MG63 (cell line): ENCODE data around the gene HIF3A. TPM values are rescaled to one million over a fixed set of nuclear protein-coding genes. Genes with fewer than 3 reads are reported as not detected.
"Not testable (repeated sequence)": the region's sequence is repeated elsewhere in the genome, so short reads cannot be mapped to it uniquely, and the experiment has no call there.

Experiments
- DNase-seq: peaks from one replicate; pipeline ENCODE4 v3.0.0-alpha.2; 2020
- H3K27me3 ChIP-seq: fragments of 250-450 bp; sonication (Bioruptor Pico); 2 replicates; pipeline ENCODE4 v1.5.1; 2020; ENCODE audit warnings: mild to moderate bottlenecking, moderate library complexity
- H3K36me3 ChIP-seq: fragments of 250-450 bp; sonication (Bioruptor Pico); 2 replicates; pipeline ENCODE4 v1.5.1; 2020; ENCODE audit warnings: mild to moderate bottlenecking, moderate library complexity
- H3K4me3 ChIP-seq: fragments of 250-450 bp; sonication (Bioruptor Pico); 2 replicates; pipeline ENCODE4 v1.5.1; 2020; ENCODE audit warnings: mild to moderate bottlenecking, moderate library complexity
- H3K9me3 ChIP-seq: fragments of 250-450 bp; sonication (Bioruptor Pico); 2 replicates; pipeline ENCODE4 v1.5.1; 2020; ENCODE audit warnings: mild to moderate bottlenecking, moderate library complexity
- total RNA-seq: library from RNA; depleted of rRNA; stranded (reverse); fragments of >200 nt; shearing (Covaris generic); gene quantifications from 2 replicates; pipeline ENCODE4 v1.2.3, GENCODE V29; 2014; ENCODE audit warnings: low replicate concordance

HIF3A gene
- total RNA-seq, 1 experiment from 2014 or later: not detected

DNA sequence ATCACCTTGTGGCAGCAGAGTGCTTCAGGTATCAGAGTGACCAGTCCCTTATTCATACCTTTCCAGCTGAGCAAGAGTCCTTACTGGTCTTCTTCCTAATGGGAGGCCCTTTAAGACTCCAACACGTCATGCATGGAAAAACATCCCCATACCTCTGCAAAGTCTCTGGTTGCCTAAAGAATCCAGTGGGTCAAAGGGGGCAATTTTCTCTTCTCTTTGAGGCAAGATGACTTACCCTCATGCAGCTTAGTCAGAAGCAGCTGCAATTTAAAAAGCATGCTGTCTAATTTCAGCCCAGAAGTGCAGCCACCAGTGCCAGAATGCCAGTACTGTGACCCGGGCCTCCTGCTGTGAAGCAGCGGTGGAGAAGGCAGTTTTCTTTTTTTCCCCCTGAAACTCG, 68.7 kb downstream of the HIF3A start:
- Histone ChIP-seq H3K4me3 (no peak overlapping the region), H3K9me3 (no peaks in the 10 kb centered on the region), H3K27me3 (no peaks in the 10 kb centered on the region), H3K36me3 (peaks cover 23% of the 10 kb centered on the region)
- no peak for DNase-seq

DNA sequence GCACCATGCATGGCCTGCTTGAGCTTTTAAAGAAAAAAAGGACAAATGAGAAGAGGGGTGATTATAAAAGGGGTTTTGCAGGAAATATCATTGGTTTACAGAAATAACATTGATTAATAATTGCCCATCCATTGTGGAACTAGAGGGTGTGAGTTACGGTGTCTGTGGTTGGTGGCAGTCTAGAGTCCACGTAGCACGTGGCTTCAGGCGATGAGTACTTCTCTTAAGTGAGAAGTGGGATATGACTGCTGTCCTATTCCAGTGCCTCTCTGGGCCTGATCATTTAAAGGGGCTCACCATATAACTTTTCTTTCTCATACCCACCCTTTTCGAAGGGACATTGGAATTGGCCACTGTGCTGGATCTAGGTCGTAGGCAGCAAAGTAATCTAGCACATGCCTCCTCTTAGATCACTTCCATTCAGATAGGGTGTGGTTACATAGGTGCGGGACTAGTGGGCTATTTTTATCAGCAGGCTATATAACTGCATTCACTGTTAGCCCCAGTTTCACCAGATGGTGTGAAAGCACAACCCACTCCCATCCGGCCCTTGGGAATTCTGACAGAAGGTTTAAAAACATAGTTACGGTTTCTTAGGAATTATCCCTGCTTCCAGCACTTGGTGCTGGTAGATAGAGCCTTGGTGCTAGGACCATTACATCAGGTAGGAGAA, 69.9 kb downstream of the HIF3A start:
- DNase-seq: no peak
- Histone ChIP-seq H3K36me3 (peaks cover 34% of the 10 kb centered on the region), H3K27me3 (no peaks in the 10 kb centered on the region), H3K4me3 (no peak overlapping the region), H3K9me3 (no peaks in the 10 kb centered on the region)

DNA sequence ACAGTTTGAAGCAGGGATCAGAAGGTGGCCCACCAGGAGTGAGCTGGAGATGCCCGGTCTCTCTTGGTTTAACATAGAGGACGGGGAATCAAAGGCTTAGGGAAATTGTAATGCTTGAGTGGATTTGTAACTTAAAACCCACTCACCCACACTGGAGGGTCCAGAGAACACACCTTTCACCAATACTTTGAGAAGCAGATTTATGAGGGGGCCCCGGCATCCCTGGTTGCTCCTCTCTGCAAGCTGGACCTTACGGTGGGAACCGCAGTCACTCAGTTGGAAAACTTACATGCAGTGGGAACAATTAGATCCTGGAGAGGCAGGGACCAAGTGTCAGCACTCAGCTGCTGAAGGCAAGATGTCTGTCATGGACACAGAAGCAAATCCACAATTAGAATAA, 70.6 kb downstream of the HIF3A start:
- Histone ChIP-seq H3K27me3 (no peaks in the 10 kb centered on the region), H3K36me3 (peaks cover 37% of the 10 kb centered on the region), H3K4me3 (no peak overlapping the region), H3K9me3 (no peaks in the 10 kb centered on the region)
- DNase-seq: no peak

DNA sequence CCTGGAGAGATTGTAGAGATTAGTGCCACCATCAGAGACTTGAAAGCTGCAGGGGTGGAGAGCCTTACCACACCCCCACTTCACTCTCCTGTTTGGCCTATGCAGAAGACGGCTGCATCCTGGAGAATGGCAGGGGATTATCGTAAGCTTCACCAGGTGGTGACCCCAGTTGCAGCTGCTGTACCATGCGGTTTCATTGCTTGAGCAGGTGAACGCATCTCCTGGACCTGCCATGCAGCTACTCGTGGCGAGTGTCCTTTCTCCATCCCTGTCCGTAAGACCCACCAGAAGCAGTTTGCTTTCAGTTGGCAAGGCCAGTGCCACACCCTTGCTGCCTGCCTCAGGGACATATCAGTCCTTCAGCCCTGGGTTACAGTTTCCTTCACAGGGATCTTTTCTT, 71.3 kb downstream of the HIF3A start:
- H3K36me3 ChIP-seq: peaks cover 40% of the 10 kb centered on the region

DNA sequence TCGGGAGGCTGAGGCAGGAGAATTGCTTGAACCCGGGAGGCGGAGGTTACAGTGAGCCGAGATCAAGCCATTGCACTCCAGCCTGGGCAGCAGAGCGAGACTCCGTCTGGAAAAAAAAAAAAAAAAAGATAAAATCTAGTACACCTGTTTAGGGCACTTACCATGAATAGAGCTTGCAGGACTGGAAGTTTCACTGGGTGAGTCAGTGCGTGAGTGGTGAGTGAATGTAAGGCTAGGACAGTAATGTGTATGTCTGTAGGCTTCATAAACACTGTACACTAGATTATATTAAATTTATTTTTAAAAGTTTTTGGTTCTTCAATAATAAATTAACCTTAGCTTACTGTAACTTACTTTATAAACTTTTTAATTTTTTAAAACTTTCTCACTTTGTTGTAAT, 73.0 kb downstream of the HIF3A start:
- H3K4me3 ChIP-seq: no peak overlapping the region
- no peak for DNase-seq
- H3K9me3 ChIP-seq: no peaks in the 10 kb centered on the region
- no peaks in the 10 kb centered on the region for H3K27me3 ChIP-seq
- H3K36me3 ChIP-seq: peaks cover 35% of the 10 kb centered on the region

More for the DNA sequence above, 71.3 kb downstream of the HIF3A start:
- Histone ChIP-seq H3K4me3 (no peak overlapping the region), H3K27me3 (no peaks in the 10 kb centered on the region), H3K9me3 (no peaks in the 10 kb centered on the region)
- DNase-seq: no peak

DNA sequence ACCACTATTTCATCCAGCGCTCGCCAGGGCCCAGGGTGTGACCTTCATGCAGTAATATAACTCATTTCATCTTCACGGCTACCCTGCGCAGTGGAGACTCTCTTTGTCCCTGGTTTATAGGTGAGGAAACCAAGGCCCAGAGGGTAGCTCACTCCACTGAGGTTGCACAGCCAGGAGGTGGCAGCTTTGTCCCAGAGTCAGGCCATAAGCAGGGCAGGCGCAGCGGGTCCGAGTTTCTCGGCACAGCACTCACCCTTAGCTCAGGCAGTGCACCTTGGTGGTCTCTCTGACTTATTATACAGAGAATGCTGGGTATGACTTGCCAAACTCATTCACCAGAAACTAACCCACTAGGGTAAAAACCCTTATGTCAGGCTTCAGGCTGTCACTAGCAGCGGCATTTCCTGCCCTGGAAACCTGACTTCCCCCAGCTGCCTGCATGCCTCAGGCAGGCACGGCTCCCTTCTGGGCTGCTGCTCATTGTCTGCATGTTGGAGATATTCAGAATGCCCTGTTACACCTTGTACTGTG, 74.6 kb downstream of the HIF3A start:
- no peaks in the 10 kb centered on the region for H3K9me3 ChIP-seq
- peaks cover 39% of the 10 kb centered on the region for H3K36me3 ChIP-seq
- no peaks in the 10 kb centered on the region for H3K27me3 ChIP-seq
- H3K4me3 ChIP-seq: no peak overlapping the region
- no peak for DNase-seq

DNA sequence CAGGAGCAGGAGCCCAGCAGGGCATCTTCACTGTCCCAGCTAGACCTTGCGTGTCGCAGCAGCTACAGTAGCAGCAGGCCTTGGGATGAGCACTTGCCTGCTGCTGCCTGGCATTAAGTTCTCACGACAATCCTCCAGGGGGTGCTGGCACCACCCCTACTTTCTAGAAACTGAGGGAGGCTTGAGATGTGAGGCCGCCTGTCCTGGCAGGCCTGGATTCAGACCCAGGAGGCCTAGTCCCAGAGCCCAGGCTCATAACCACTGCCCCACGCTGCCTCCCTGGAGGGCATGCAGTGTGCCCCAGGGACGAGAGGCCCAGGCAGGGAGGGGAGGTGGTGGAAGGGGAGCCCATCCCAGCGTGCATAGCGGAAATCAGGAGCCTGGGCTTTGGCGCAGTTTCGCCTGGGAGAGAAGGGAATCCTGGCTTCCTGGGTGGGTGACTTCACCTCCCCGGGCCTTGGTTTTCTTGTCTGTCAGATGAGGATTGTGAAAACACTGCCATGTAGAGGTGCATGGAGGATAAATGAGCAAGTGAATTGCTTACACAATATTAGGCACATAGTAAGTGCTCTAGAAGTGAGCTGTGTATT, 76.2 kb downstream of the HIF3A start:
- DNase-seq: peak; percentile 67
- Histone ChIP-seq H3K9me3 (no peaks in the 10 kb centered on the region), H3K36me3 (peaks cover 44% of the 10 kb centered on the region), H3K27me3 (no peaks in the 10 kb centered on the region), H3K4me3 (no peak overlapping the region)

DNA sequence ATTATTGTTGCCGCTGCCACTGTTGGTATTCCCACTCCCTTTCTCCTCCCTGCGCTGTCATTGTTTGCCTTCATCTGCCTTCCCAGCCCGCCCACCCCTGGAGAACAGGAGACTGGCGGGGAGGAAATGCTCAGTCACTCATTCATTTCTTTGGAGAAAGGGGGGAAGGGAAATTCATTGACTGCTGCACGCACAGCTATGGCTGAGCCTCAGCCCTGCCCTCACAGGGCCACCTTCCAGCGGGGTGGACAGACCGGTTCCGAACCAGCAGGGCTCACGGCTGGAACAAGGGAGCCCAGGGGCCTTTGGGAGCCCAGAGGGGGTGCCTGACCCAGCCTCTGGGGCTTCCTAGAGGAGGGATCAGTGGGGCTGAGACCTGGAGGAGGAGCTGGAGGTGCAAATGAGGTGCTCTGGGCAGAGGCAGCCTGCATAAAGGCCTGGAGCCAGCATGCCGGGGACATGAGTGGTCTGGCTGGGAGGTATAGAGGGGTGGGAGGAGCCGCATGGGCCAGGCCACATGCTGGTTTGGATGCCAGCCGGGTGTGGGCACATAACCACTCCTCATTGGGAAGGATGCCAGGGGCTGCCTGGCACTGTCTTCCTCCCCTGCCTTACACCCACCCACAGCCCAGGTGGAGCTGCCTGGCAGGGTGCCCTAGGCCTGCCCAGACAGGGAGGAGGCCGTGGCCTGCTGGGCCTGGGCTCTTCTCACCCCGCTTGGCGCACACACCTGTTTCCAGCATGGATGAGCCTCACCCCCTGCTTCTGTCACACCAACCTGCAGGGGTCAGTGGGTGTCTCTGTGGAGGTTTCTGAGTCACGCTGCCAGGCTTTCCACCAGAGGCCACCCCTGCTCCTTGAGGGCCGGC, 76.9 kb downstream of the HIF3A start:
- peaks cover 45% of the 10 kb centered on the region for H3K36me3 ChIP-seq
- H3K9me3 ChIP-seq: no peaks in the 10 kb centered on the region
- H3K27me3 ChIP-seq: no peaks in the 10 kb centered on the region
- H3K4me3 ChIP-seq: no peak overlapping the region
- peak; percentile 98 for DNase-seq

DNA sequence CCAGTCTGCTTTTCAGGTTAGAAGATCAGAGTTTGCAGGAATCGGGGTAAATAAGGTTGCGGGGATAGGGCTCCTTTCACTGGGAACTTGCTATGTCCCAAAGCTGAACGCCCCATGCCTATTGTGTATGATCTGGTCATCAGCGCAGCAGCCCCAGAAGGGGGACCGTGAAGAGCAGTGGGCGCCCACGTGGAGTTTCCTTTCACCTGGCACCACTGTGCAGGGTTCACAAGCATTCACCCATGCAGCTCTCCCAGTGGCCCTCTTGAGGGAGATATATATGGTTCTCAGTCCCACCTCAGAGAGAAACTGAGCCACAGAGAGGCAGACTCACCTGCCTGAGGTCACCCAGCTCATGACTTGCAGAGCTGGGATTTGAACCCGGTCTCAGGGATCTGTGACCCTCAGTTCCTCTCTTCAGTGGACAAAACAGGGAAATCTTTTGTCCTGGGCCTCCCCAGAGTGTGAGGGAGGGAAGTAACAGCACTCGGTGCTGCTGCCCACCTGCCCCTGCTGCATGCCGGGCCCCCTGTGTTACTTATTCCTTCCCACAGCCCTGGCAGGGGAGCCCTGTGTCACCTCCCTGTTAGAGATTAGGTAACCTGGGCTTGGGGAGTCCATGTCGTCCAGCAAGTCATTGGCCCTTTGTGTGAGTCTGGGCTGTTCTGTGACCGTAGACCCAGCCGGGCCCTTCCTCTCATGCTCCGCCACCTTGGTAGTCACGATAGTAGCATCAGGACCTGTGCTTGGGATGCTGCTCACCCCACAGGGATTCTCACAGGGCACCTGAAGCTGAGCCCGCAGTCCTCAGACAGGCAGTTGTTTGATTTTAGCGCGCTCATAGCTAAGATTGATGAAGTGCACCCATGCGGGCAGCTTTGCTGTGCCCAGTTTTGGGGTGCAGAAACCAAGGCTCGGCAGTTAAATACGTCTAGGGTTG, 78.0 kb downstream of the HIF3A start:
- Histone ChIP-seq H3K27me3 (no peaks in the 10 kb centered on the region), H3K36me3 (peaks cover 49% of the 10 kb centered on the region), H3K4me3 (no peak overlapping the region), H3K9me3 (peaks cover 4% of the 10 kb centered on the region)
- DNase-seq: no peak

DNA sequence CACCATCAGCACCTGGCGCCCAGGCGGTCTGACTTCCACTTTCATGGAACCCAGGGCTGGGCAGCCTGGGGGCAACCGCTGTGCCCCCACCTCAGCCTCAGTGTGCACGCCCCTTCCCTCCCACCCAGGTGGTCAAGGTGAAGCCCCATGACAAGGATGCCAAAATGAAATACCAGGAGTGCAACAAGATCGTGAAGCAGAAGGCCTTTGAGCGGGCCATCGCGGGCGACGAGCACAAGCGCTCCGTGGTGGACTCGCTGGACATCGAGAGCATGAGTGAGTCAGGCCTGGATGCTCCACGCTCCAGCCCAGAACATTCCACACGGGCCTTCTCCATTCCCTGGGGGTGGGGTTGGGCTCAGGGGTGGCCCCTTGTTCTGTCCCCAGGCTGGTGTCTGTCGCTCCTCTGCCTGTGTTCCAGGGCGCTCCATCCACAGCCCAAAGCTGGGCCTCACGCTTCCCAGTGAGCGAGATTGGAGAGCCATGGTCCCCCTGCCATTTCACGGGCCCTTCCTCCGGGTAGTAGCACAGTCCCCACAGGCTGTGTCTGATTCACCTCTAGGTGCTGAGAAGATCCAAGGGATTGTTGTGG, 78.7 kb downstream of the HIF3A start:
- not testable (repeated sequence) for H3K9me3 ChIP-seq, H3K27me3 ChIP-seq, H3K4me3 ChIP-seq, DNase-seq
- H3K36me3 ChIP-seq: peaks cover 51% of the 10 kb centered on the region

DNA sequence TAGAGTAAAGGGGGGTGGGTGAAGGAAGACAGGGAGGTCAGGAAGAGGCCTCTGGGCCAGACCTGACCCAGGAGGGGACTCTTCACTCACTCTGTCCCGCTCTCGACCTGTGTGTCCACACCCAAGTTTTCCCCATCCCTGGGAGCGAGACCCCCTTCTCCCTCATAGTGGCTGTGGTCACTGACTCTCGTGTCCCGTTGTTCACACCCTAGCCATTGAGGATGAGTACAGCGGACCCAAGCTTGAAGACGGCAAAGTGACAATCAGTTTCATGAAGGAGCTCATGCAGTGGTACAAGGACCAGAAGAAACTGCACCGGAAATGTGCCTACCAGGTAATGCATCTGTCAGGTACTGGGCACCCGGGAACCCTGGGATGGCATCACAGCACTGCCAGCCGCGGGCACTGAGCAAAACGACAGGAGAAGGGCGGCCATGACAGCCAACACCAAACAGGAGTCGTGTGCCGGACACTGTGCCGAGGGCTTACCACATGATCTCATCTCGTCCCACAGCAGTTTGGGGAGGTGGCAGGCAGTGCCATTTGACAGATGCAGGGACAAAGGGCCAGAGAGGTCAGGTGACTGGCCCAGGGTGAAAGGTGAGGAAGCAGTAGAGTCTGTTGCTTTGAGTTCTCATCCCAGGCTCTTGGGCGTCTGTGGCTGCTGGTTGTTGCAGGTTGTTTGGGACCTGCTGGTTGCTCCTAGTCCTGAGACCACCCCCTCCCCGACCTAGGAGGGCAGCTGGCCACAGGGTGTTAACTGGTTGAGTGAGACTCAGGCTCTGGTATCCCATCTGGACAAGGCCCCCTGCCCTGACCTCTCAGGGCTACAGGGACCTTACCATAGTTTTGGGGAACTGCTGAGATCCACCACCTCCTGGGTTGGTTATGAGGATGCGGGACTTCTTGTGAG, 79.7 kb downstream of the HIF3A start:
- no peak overlapping the region for H3K4me3 ChIP-seq
- no peak for DNase-seq
- peaks cover 11% of the 10 kb centered on the region for H3K9me3 ChIP-seq
- H3K36me3 ChIP-seq: peaks cover 52% of the 10 kb centered on the region
- H3K27me3 ChIP-seq: no peaks in the 10 kb centered on the region

DNA sequence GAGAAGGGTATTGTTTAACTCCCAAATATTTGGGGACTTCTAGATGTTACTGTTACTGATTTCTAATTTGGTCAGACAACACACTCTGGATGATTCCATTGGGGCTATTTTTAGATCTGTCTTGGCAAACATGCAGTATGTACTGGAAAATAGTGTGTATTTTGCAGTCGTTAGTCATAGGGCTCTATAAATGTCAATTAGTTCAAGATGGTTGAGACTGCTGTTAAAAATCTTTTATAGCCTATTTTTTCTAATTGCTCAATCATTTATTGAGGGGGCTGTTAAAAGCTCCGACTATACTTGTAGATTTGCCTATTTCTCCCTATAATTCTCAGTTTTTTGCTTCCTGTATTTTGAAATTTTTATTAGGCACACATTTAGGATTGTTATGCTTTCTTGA, 81.4 kb downstream of the HIF3A start:
- H3K27me3 ChIP-seq: no peaks in the 10 kb centered on the region
- H3K4me3 ChIP-seq: no peak overlapping the region
- peaks cover 11% of the 10 kb centered on the region for H3K9me3 ChIP-seq
- DNase-seq: no peak
- H3K36me3 ChIP-seq: peaks cover 61% of the 10 kb centered on the region

DNA sequence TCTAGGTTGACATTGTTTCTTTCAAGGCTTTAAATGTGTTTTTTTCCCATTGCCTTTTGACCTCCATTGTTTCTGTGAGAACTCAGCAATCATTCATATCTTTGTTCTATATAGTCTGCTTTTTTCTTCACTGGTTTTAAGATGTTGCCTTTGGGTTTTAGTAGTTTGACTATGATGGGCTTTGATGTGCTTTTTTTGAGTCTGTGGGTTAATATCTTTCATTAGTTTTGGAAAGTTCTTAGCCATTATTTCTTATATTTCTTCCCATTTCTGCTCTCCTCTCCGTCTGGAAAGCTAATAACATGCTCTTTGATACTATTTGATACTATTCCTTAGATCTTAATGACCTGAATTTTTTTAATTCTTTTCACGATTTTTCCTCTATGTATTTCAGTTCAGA, 83.8 kb downstream of the HIF3A start:
- H3K27me3 ChIP-seq: no peaks in the 10 kb centered on the region
- H3K9me3 ChIP-seq: peaks cover 11% of the 10 kb centered on the region
- no peak overlapping the region for H3K4me3 ChIP-seq
- DNase-seq: no peak
- H3K36me3 ChIP-seq: peaks cover 82% of the 10 kb centered on the region

DNA sequence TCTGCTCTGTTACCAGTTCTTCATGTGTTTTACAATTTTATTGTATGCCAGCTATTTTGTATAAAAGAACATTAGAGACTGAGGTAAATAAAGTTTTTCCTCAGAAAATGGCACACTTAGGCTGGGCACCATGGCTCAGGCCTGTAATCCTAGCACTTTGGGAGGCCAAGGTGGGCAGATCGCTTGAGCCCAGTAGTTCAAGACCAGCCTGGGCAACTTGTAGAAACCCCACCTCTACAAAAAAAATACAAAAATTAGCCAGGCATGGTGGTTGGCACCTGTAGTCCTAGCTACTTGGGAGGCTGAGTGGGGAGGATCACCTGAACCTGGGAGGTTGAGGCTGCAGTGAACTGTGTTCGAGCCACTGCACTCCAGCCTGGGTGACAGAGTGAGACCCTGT, 84.5 kb downstream of the HIF3A start:
- no peaks in the 10 kb centered on the region for H3K27me3 ChIP-seq
- H3K4me3 ChIP-seq: no peak overlapping the region
- peaks cover 11% of the 10 kb centered on the region for H3K9me3 ChIP-seq
- H3K36me3 ChIP-seq: peaks cover 81% of the 10 kb centered on the region
- DNase-seq: no peak

DNA sequence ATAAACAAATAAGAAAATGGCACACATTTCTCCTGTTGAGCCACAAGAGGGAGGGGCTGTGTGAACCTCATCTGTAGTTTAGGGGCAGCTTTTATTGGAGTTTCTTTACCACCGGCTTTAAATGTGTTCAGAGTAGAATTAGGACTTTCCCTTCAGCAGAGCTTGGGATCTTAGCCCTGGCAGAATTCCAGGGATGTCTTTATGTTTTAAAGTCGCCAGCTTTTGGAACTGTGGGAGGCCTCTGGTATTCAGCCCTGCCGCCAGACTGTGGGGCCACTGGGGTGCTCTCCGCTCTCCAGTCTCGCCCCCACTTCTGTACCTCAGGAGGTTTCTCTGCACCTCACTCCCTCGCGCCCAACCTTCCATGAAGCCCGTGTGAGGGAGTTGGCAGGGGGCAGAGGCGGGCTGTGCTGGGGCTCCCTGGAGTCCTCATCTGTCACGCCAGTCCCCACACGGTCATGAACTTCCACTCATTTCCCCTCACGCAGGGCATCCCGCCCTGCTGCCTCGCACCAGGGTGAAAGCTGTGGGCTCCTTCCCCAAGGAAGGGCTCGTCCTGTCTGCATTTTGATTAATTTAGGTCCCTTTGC, 85.0 kb downstream of the HIF3A start:
- peaks cover 11% of the 10 kb centered on the region for H3K9me3 ChIP-seq
- peaks cover 81% of the 10 kb centered on the region for H3K36me3 ChIP-seq
- DNase-seq: no peak
- no peaks in the 10 kb centered on the region for H3K27me3 ChIP-seq
- no peak overlapping the region for H3K4me3 ChIP-seq
